ENCODE data around the gene PIAS1.

The PIAS1 gene

DNA sequence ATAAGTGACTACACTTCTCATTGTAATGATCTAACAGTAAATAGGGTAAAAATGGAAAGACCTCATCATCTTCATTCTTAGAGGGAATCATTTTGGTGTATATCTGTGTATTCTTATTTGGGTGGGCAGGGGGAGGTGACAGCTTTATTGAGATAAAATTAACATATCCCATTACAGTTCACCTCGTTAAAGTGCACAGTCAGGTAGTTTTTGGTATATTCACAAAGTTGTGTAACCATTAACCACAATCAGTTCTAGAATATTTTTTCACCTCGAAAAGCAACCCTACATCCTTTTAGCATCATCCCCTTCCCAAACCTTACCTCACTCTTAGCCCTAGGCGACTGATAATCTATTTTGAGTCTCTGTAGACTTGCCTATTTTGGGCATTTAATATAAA is 8.1 kb downstream of the PIAS1 start:
- TF ChIP-seq, protein P1, sequence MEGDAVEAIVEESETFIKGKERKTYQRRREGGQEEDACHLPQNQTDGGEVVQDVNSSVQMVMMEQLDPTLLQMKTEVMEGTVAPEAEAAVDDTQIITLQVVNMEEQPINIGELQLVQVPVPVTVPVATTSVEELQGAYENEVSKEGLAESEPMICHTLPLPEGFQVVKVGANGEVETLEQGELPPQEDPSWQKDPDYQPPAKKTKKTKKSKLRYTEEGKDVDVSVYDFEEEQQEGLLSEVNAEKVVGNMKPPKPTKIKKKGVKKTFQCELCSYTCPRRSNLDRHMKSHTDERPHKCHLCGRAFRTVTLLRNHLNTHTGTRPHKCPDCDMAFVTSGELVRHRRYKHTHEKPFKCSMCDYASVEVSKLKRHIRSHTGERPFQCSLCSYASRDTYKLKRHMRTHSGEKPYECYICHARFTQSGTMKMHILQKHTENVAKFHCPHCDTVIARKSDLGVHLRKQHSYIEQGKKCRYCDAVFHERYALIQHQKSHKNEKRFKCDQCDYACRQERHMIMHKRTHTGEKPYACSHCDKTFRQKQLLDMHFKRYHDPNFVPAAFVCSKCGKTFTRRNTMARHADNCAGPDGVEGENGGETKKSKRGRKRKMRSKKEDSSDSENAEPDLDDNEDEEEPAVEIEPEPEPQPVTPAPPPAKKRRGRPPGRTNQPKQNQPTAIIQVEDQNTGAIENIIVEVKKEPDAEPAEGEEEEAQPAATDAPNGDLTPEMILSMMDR (IDR thresholded peaks at IDR 0.05; ENCODE audit: control insufficient read depth, extremely low read depth, insufficient read depth), result no peak
- no peak overlapping the region for H3K4me3 ChIP-seq (ENCODE audit: low read depth, low read length)
- DNase-seq (ENCODE audit: low read depth), result no peak

DNA sequence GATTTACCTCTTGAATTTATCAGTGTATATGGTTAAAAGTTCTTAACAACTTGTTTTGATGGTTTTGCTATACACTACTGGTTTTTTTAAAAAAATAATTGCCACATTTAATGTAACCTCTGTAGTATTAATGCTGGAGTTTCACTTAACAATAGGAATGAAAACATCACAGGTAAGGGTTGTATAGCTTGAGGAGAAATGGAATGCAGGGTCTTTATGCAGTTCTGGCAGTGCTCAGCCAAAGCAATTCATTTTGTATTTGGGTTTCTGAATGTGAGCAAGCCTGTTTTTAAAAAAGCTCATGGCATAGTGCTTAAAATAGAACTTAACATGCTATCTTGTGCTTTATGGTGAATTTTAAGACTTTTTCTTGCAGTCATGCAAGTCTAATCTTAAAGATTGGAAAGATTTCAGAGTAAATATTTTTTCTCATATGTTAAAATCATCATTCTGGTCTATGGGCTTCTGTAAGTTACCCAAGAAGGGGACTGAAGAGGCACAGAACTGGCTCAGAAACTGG is 8.9 kb downstream of the PIAS1 start:
- H3K4me3 ChIP-seq (ENCODE audit: low read depth, low read length), result no peak overlapping the region
- TF ChIP-seq, protein P1 (IDR thresholded peaks at IDR 0.05; ENCODE audit: control insufficient read depth, extremely low read depth, insufficient read depth), result no peak
- DNase-seq (ENCODE audit: low read depth), result no peak

DNA sequence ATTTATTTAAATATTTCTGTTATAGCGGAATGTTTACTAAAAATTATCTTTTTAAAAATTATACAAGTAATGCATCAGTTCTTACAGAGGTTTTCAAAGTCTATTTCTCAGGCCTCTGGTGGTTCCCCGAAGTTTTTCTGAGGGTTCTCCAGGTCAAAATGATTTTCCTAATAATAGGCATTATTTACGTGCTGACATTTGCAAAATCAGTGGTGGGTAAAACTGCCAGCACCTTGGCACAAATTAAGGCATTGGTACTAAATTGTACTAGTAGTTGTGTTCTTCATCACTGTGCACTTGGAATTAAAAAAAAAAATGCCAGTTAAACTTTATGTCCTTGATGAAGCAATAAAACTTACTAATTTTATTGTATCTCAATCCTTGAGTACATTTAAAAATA is 9.5 kb downstream of the PIAS1 start:
- TF ChIP-seq, protein P1 (IDR thresholded peaks at IDR 0.05; ENCODE audit: control insufficient read depth, extremely low read depth, insufficient read depth), result no peak
- no peak overlapping the region for H3K4me3 ChIP-seq (ENCODE audit: low read depth, low read length)
- no peak for DNase-seq (ENCODE audit: low read depth)

DNA sequence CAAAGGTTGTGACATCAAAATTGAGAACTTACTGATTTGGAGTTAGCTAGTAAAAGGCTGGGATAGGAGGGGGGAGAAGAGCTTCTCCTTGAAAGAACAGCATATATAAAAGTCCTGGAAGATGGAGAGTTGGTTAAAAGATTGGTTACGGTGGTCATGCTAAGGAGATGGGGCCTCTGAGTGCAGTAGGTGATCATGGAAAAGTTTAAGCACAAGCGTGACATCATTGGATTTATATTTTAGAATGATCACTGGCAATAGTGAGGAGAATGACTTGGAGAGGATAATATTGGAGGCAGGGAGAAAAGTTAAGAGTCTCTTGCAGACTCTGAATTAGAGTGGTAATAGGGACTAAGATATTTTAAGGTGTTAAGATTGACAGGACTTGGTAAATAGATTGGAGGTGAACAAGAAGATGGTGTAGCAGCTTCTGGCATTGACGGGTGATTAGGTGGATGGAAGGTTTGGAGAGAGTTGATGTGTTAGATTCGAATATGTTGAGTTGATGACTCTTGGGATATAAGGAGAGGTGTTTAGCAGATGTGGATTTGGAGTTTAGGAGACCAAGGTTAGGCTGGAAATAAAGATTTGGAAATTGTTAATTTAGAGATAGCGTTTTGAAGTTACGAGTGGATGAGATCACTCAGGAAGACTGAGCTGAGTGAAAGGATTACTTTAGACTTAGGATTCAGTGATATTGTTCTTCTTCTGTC is 19.6 kb downstream of the PIAS1 start:
- TF ChIP-seq, protein P1 (IDR thresholded peaks at IDR 0.05; ENCODE audit: control insufficient read depth, extremely low read depth, insufficient read depth), result no peak
- no peak overlapping the region for H3K4me3 ChIP-seq (ENCODE audit: low read depth, low read length)
- no peak for DNase-seq (ENCODE audit: low read depth)

DNA sequence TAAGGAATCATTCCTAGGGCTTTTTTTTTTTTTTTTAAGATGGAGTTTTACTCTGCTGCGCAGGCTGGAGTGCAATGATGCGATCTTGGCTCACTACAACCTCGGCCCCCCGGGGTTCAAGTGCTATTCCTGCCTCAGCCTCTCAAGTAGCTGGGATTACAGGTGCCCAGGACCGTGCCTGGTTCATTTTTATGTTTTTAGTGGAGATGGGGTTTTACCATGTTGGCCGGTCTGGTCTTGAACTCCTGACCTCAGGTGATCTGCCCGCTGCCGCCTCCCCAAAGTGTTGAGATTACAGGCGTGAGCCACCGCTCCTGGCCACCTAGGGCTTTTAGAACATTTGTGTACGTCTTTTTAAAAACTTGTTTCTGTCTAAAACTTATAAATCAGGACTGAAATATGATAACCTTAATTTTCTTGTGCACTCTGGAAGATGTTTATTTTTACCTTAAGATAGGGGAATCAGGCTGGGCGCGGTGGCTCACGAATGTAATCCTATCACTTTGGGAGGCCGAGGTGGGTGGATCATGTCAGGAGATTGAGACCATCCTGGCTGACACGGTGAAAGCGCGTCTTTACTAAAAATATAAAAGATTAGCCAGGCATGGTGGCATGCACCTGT is 21.8 kb downstream of the PIAS1 start:
- TF ChIP-seq, protein P1 (IDR thresholded peaks at IDR 0.05; ENCODE audit: control insufficient read depth, extremely low read depth, insufficient read depth), result no peak
- H3K4me3 ChIP-seq (ENCODE audit: low read depth, low read length), result no peak overlapping the region
- DNase-seq (ENCODE audit: low read depth), result no peak

DNA sequence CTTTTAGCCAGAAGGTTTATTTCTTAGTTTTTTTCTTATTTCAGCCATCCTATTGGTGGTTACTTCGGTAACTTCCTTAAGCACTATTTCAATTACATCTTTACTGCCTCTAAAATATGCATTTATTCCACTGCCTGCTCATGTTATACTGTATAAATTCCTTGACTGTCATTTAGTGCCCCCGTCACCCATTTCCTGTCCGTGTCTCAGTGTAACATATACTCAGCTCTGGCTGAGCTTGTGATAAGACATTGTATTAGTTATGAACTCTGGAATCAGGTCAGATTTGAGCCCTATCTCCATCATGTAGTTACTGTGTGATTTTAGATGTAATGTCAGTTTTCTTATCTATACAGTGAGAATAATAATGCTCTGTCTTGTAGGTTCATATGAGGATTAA is 24.2 kb downstream of the PIAS1 start:
- H3K4me3 ChIP-seq (ENCODE audit: low read depth, low read length), result no peak overlapping the region
- TF ChIP-seq, protein P1 (IDR thresholded peaks at IDR 0.05; ENCODE audit: control insufficient read depth, extremely low read depth, insufficient read depth), result no peak
- no peak for DNase-seq (ENCODE audit: low read depth)

Data from LNCaP clone FGC (cell line).